GM15510 (cell line): ENCODE results near the gene F5.

ENCODE experiments used
- POLR2A ChIP-seq: IDR thresholded peaks from 3 replicates; pipeline ENCODE4 v1.6.1; 2011; ENCODE audit warnings: borderline replicate concordance; ENCODE audit not compliant: insufficient read length; ENCODE audit errors: extremely low read depth

Gene F5

DNA sequence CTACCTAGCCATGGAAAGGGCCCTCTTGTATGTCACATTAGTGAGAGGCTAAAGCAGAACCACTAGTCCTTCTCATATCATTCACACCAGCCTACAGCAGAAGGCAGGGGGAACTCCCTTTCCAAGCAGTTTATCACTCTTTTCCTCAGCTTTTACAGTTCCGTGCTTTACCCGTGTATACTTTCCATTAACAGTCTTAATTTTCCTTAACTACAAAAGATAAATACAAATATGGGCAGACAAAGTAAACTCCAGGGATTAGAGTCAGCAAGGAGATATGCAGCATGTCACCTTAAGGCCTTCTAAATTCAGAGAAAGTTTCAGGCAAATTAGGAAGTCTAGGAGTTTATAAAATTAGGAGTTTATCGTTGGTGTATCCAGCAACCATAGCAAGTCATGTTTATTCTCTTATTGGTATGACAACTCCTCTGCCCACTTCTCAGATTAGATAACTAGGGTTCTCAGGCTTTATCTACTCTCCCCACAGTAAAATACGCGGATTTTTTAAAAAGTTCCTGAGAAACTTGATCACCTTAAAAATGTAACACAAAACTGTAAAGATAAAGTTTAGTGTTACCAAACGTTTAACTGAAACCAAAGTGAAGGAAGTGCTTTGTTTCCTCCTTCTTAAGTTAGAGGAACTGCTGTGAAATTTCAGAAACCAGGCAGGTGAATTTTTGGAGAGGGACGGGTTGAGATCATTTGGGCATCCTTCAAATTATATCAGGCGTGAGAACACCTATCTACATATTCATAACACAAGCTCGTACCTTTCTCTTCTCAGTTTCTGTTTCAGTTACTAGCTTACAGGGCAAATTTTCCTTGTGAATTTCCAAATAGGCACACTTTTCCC, 57.8 kb downstream of the F5 start:
- TF ChIP-seq POLR2A: no peak

DNA sequence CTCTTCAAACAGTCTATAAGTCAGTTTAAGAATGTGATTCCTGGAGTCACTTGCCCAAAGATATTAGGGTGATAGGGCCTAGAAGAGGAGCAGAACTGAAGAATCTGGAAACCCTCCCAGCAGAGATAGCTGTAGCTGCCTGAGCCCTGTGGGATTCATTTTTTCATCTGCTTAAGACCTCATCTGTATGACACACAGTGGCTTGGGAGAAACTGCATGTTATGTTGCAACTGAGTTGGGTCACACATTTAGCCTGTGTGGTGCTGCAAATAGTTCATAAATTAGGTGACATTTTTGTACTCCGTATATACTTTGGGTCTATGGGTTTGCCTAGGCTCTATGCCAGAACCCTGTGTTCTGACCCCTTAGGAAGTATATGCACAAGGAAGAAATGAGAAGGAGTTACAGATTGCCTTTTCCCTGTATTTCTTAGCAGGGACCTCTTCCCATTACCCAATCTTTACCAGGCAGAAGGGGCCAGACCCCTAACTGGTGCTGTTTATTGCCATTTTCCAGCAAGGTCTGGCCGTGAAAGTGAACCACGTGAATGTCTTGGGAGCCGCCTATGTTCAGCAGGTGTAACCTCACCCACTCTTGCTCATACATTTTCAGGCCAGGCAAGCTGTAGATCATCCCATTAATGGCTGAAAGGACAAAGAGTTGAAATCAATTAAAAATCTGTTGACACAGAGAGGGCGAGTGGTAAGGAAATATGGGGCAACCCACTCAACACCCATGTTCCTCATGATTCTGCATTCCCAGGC, 58.6 kb downstream of the F5 start:
- no peak for TF ChIP-seq POLR2A

- no peak for TF ChIP-seq POLR2A
Measured at GRCh38 chr1:169527001-169527400, 59.3 kb downstream of the F5 start.

- no peak for TF ChIP-seq POLR2A
Measured at GRCh38 chr1:169526120-169526832, 60.0 kb downstream of the F5 start.

GRCh38 chr1:169525391-169525790, 60.9 kb downstream of the F5 start:
- TF ChIP-seq POLR2A: no peak

DNA sequence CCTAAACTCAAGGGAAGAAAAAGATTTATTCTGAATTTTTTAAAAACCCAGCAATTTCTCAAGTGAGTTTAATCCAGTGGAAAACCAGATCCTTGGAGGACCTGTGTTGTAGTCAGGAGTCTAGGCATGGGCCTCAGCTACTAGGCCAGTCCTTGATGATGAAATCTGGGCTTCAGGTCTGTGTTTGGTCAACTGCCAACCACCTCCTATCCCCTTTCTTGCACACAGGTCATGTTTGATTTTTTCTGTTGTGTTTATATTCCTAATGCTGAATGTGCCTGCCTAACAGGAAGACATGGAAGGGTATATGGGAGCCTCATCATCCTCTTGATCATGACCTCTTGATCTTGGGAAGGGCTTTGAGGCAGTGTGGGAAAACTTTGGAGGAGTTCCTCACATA, 62.4 kb downstream of the F5 start:
- no peak for TF ChIP-seq POLR2A

- no peak for TF ChIP-seq POLR2A
Measured at GRCh38 chr1:169521226-169521625, 65.1 kb downstream of the F5 start.

- TF ChIP-seq POLR2A: no peak
Measured at GRCh38 chr1:169517558-169518186, 68.6 kb downstream of the F5 start.

DNA sequence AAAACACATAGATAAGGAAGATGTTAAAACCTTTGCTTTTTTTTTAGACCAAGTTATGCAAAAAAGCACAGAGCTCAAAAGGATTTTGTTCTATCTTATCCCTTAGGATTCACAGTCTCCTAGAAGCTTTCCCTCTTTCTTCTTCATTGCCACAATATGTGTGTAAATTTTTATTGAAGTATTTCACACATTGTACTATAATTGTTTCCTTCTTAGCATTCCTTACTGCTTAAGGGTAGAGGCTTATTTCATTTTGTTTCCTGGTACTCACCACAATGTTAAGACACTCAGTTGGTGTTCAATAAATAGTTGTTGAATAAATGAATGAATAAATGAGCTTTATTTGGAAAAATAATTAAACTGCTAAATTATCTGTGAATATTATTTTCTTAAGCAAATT, 70.6 kb downstream of the F5 start:
- TF ChIP-seq POLR2A: no peak

DNA sequence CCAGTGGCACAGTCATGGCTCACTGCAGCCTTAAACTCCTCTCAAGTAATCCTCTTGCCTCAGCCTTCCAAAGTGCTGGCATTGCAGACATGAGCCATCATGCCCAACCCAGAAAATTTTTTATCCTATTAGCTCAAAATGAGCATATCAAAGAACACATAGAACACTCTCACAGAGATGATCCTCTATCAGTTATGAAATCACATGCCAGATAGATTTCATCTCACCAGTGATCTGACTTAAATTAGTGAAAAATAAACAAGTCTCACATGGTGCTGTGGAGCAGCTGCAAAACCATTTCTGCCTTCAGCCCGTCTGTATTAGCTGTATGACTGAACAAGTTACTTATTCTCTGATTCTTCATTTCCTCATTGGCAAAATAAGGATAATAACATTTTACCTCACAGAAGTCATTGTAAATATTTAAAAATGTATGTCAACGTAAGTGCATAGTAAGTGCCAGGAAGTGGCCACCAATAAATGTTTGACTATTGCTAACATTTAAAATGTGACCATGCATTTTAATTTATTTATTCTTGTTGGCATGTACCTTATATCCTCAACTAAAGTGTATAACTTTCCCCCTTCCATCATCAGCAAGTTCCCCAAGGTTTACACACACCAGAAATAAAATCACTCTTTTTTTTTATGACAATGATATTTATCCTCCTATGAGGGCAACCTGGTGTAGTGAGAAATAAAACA, 71.6 kb downstream of the F5 start:
- no peak for TF ChIP-seq POLR2A

DNA sequence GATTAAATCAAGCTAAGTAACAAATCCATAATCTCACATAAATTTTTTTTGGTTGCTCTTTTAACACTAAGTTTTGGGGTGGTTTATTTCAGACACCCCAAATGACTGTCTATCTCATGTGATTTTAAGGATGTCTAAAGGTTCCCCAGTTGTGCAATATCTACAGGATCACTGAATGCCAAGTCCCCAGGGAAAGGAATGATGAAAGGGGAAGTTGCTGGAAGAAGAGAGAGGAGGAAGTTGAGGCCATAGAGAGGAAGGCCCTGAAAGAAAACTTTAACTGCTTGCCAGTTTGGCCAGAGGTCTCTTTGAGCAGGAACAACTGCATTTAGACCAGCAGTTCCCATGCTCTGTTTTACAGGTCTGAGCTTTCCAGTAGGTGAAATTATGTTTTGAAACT, 73.1 kb downstream of the F5 start:
- no peak for TF ChIP-seq POLR2A

DNA sequence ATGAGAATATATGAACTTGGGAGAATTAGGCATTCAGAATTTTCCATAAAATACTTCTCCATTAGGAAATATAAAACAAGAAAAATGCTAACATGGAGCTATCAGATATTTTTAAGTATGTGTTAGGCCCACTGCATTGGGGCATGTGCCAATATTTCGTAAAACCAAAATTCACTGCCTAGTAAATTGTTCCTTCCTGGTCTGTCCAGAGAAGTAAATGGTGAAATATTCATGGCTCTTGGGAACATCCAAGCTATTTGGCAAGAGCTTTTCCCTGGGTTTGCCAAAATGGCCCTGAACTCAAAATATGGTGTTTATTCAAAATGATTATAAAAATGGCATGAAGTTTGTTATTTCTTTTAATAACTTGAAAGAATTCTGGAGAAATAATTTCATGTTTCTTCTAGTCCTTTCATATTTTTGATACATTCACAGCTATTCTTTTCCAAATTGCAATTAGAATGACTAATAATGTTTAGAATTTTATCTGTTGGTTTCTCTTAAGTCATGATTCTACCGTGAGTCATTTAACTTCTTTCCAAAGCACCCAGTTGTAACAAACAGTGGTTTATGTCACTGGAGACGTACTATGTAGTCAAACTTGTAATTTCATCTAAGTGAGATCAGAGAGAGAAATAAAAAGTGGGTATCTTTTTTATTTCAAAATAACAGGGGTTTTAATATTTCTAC, 74.8 kb downstream of the F5 start:
- no peak for TF ChIP-seq POLR2A

- no peak for TF ChIP-seq POLR2A
Measured at GRCh38 chr1:169510060-169510459, 76.2 kb downstream of the F5 start.

DNA sequence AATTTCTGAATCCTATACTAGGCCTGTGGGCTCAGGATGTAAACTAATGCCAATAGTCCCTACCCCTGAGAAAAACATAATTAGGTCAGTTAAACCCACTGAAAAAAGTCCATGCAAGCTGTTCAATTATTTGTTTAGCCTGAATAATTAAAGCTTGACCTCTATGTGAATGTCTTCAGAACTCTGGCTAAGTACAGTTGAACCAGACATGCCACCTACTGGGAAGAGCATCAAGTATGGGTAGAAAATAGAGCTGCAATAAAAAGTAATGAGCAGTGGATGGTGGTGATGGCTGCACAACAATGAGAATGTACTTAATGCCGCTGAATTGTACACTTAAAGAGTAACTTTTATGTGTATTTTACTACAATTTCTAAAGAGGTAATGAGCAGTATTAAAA, 76.9 kb downstream of the F5 start:
- no peak for TF ChIP-seq POLR2A
